Smooth muscle cell of the pulmonary artery (primary cell): Measurements from ENCODE around the gene STK40. TPM values are rescaled to one million over a fixed set of nuclear protein-coding genes. Genes with fewer than 3 reads are reported as not detected.

Source experiments
- total RNA-seq: library from RNA; depleted of rRNA; stranded (reverse); fragments of >200 nt; gene quantifications from 2 replicates; pipeline ENCODE4 v1.2.3, GENCODE V29; 2014

STK40 gene
- 15.6 and 18.5 TPM in 2 replicates for total RNA-seq

GRCh38 chr1:36385410-36386264, at the start of gene STK40:
Gene STK40 (minus strand): TSS chr1:36385924. CDS start chr1:36361332, 24,592 bp downstream.

GRCh38 chr1:36397378-36398230, 11.9 kb upstream of the STK40 start, which contains the start of gene LSM10:
Gene LSM10 (minus strand): TSS chr1:36397908. CDS start chr1:36394129, 3,779 bp downstream.

GRCh38 chr1:36323636-36324352, 61.9 kb downstream of the STK40 start, which contains the start of gene EVA1B:
Gene EVA1B (minus strand): TSS chr1:36323645. CDS start chr1:36323037, 608 bp downstream.

GRCh38 chr1:36306210-36306901, 79.4 kb downstream of the STK40 start, which contains the start of gene SH3D21:
Gene SH3D21 (plus strand): TSS chr1:36306368. CDS start chr1:36306421, 53 bp downstream.

Other genes starting within 250 kb of the STK40 start
- gene TRAPPC3, start 236.4 kb downstream of the STK40 start, total RNA-seq: 61.5 and 65.4 TPM in 2 replicates
- gene MAP7D1, start 229.8 kb downstream of the STK40 start, total RNA-seq: 81.4 and 103 TPM in 2 replicates
- gene THRAP3, start 161.5 kb downstream of the STK40 start, total RNA-seq: 88.9 and 101 TPM in 2 replicates
- 10.0 and 13.6 TPM in 2 replicates for gene SH3D21, start 79.6 kb downstream of the STK40 start, total RNA-seq
- 130 and 131 TPM in 2 replicates for gene EVA1B, start 62.3 kb downstream of the STK40 start, total RNA-seq
- gene LSM10, start 12.0 kb upstream of the STK40 start, total RNA-seq: 9.5 and 12.8 TPM in 2 replicates
- 8.6 and 10.1 TPM in 2 replicates for gene OSCP1, start 64.5 kb upstream of the STK40 start, total RNA-seq
- gene MRPS15, start 78.5 kb upstream of the STK40 start, total RNA-seq: 39.2 and 41.0 TPM in 2 replicates
- gene CSF3R, start 97.0 kb upstream of the STK40 start, total RNA-seq: under 0.01 TPM in 1 of 2 replicates, not detected in the other